GM12878 (cell line): ENCODE data around the gene YEATS2. TPM values are rescaled to one million over a fixed set of nuclear protein-coding genes. Genes with fewer than 3 reads are reported as not detected.
A peak's percentile ranks its signal among the peaks of the same experiment; 100 is the strongest.

Experiments
- ATAC-seq: fragments of 200-7000 bp; cut with Tn5 transposase; 3 replicates; pipeline ENCODE4 v1.9.1; 2020; ENCODE audit warnings: mild to moderate bottlenecking, moderate library complexity
- BruUV-seq: library from RNA; stranded (reverse); fragments of 400-500 nt; replicated peaks from 2 replicates; lab custom pipeline; 2021; lab: Mats Ljungman, UMichigan
- CTCF ChIA-PET: fragments of 300-600 bp; sonication (Branson Sonifier 250); formaldehyde crosslinking; extraction: SDS; loops from one replicate; lab custom pipeline; 2021; ENCODE audit warnings: inconsistent platforms; lab: Yijun Ruan, JAX
- POLR2A ChIA-PET: fragments of 350-600 bp; formaldehyde crosslinking; extraction: SDS; loops from one replicate; lab custom pipeline; 2021; ENCODE audit warnings: inconsistent platforms; lab: Charles Lee
- RAD21 ChIA-PET: fragments of 300-600 bp; sonication (Branson Sonifier 250); formaldehyde crosslinking; loops from one replicate; lab custom pipeline; 2023; ENCODE audit warnings: antibody characterized with exemption; ENCODE audit not compliant: unreplicated experiment; lab: Charles Lee
- SMC1A ChIA-PET: fragments of 300-600 bp; sonication (Branson Sonifier 250); formaldehyde crosslinking; loops from one replicate; lab custom pipeline; 2023; ENCODE audit not compliant: unreplicated experiment, uncharacterized antibody; lab: Charles Lee
- DNase-seq: peaks from one replicate; pipeline ENCODE4 v3.0.0-alpha.2; 2011; ENCODE audit warnings: low read depth, low spot score
- FAIRE-seq: peaks from 3 replicates; lab custom pipeline; 2011; peaks lifted over from hg19 to GRCh38; lab: Jason Lieb, UNC
- H2AFZ ChIP-seq: 2 replicates; pipeline ENCODE4 v1.6.0; 2011; ENCODE audit warnings: low read depth, low read length, control low read depth; ENCODE audit not compliant: control insufficient read depth
- H3K27ac ChIP-seq: 2 replicates; pipeline ENCODE4 v1.5.1; 2011; ENCODE audit warnings: control low read depth; ENCODE audit not compliant: control insufficient read depth, insufficient read depth
- H3K27me3 ChIP-seq, 2 experiments: replicated peaks in 1 of 2; 2 replicates each; pipeline versions ENCODE4 v1.6.0 to v1.6.1; 2011; ENCODE audit warnings: low read length in 1 of 2; ENCODE audit not compliant: control insufficient read depth in 2 of 2, insufficient read depth in 2 of 2
- H3K36me3 ChIP-seq, 2 experiments: 2 replicates each; pipeline ENCODE4 v1.5.1; 2011; ENCODE audit warnings: low read length in 1 of 2; ENCODE audit not compliant: control insufficient read depth in 2 of 2, insufficient read depth in 2 of 2
- H3K4me1 ChIP-seq: 2 replicates; pipeline ENCODE4 v1.6.1; 2011; ENCODE audit warnings: mild to moderate bottlenecking, low read length, moderate library complexity, mixed read lengths; ENCODE audit not compliant: control insufficient read depth, insufficient read depth
- H3K4me2 ChIP-seq: 2 replicates; pipeline ENCODE4 v1.6.0; 2011; ENCODE audit warnings: control low read depth; ENCODE audit not compliant: control insufficient read depth, insufficient read depth
- H3K4me3 ChIP-seq: fragments of 200-600 bp; sonication (generic); 2 replicates; pipeline ENCODE4 v1.5.1; 2016
- H3K79me2 ChIP-seq: 2 replicates; pipeline ENCODE4 v1.6.0; 2011; ENCODE audit warnings: low read length; ENCODE audit not compliant: control insufficient read depth, insufficient read depth
- H3K9ac ChIP-seq: 2 replicates; pipeline ENCODE4 v1.8.0; 2011; ENCODE audit warnings: low read length, control low read depth, mixed read lengths; ENCODE audit not compliant: control insufficient read depth, insufficient read depth
- H3K9me3 ChIP-seq: replicated peaks from 3 replicates; pipeline ENCODE4 v1.5.1; 2011; ENCODE audit warnings: mild to moderate bottlenecking, low read length; ENCODE audit not compliant: control insufficient read depth, insufficient read depth
- H4K20me1 ChIP-seq: 2 replicates; pipeline ENCODE4 v1.6.0; 2011; ENCODE audit not compliant: control insufficient read depth, insufficient read depth
- ATF2 ChIP-seq: IDR thresholded peaks from 2 replicates; pipeline ENCODE4 v1.6.1; 2012; ENCODE audit warnings: low read length, inconsistent platforms
- BHLHE40 ChIP-seq, 2 experiments: fragments of 450-650 bp in 1 of 2; IDR thresholded peaks; 2 replicates each; pipeline ENCODE4 v1.6.1; 2011 to 2017; ENCODE audit warnings: low read depth in 2 of 2, borderline replicate concordance in 1 of 2, improper control_type of control experiment in 1 of 2, low read length in 1 of 2, mild to moderate bottlenecking in 1 of 2
- CTCF ChIP-seq, 3 experiments: IDR thresholded peaks in 2 of 3; conservative IDR thresholded peaks in 1 of 3; 2 replicates each; pipeline ENCODE4 v1.5.1; 2011; ENCODE audit warnings: low read depth in 3 of 3, low read length in 3 of 3, mild to moderate bottlenecking in 3 of 3, control low read depth in 2 of 3, moderate library complexity in 2 of 3, inconsistent platforms in 1 of 3, mixed read lengths in 1 of 3; ENCODE audit not compliant: control insufficient read depth in 2 of 3, insufficient read depth in 1 of 3; ENCODE audit errors: extremely low read depth in 1 of 3
- EGR1 ChIP-seq, 2 experiments: IDR thresholded peaks; 1 replicate in 1 of 2; 2 replicates in 1 of 2; pipeline ENCODE4 v1.6.1; 2011 to 2012; ENCODE audit warnings: low read depth in 2 of 2, low read length in 2 of 2, borderline replicate concordance in 1 of 2, mild to moderate bottlenecking in 1 of 2, moderate library complexity in 1 of 2
- HDAC2 ChIP-seq: fragments of 200-600 bp; sonication (generic); IDR thresholded peaks from 2 replicates; pipeline ENCODE4 v1.6.1; 2017
- RAD21 ChIP-seq: IDR thresholded peaks from 2 replicates; pipeline ENCODE4 v1.6.1; 2011; ENCODE audit warnings: mild to moderate bottlenecking, low read depth, low read length, moderate library complexity; ENCODE audit not compliant: insufficient read depth
- SMC3 ChIP-seq: IDR thresholded peaks from 2 replicates; pipeline ENCODE4 v1.6.1; 2011; ENCODE audit warnings: low read length, improper control_type of control experiment, borderline replicate concordance
- YY1 ChIP-seq: IDR thresholded peaks from 2 replicates; pipeline ENCODE4 v1.6.1; 2011; ENCODE audit warnings: low read depth, mild to moderate bottlenecking, low read length
- WGBS: methylation state at CpG from one replicate; pipeline ENCODE4 v1.1.6; 2016; ENCODE audit warnings: low lambda C conversion rate; ENCODE audit not compliant: insufficient replicate concordance, insufficient coverage; ENCODE audit errors: missing lambda C conversion rate; 5-methylcytosine and 5-hydroxymethylcytosine counted together
- in situ Hi-C: fragments of 300-500 bp; cut with MboI; formaldehyde crosslinking; loops from 9 replicates; pipeline ENCODE4 v1.14.3; 2018; ENCODE audit warnings: mixed read lengths
- intact Hi-C: fragments of 100-400 bp; cut with micrococcal nuclease; formaldehyde crosslinking; loops from one replicate; pipeline ENCODE4 v1.14.2; 2022; ENCODE audit not compliant: unreplicated experiment
- polyA plus RNA-seq, 11 experiments: library from polyadenylated mRNA; depleted of rRNA in 4 of 11; unstranded in 6 of 11; stranded (reverse) in 5 of 11; fragments of >200 nt; fragmentation: Nextera tagmentation in 4 of 11; fragmentation: Illumina TruSeq in 1 of 11; extraction: Ambion mirVana in 4 of 11; extraction: Trizol in 1 of 11; gene quantifications; 1 replicate in 1 of 11; 2 replicates in 10 of 11; pipeline versions ENCODE4 v1.2.1 to v1.2.3, GENCODE V29; 2011 to 2016; ENCODE audit warnings: inconsistent platforms in 2 of 11, missing spikeins in 2 of 11, low read depth in 1 of 11
- total RNA-seq, 4 experiments: library from RNA; depleted of rRNA in 3 of 4; stranded (reverse); fragments of >200 nt in 3 of 4; fragmentation: Illumina TruSeq in 1 of 4; extraction: Trizol in 1 of 4; gene quantifications; 2 replicates each; pipeline versions ENCODE4 v1.2.1 to v1.2.3, GENCODE V29; 2013 to 2021

Gene YEATS2
- total and polyA plus RNA-seq, 10 of the 15 experiments (the other 5 are each of a cell fraction or from before 2014, with no cell fraction given), result 1.9 to 65.3 (median 25.8) TPM

GRCh38 chr3:183825456-183826161 is 128.0 kb downstream of the YEATS2 start, which contains the start of gene MAP6D1:
Gene MAP6D1 (minus strand): TSS chr3:183825577. CDS start chr3:183825547, 30 bp downstream.
- POLR2A ChIA-PET, result no interaction called here
- Histone ChIP-seq H2AFZ (peak within 1 kb of the TSS; percentile 63), H3K27me3 (no peaks in the 10 kb centered on the region), H3K4me2 (peak within 1 kb of the TSS; percentile 96), H4K20me1 (no peaks in the 10 kb centered on the region), H3K27ac (no peak within 1 kb of the TSS), H3K4me1 (peaks cover 10% of the 10 kb centered on the region), H3K79me2 (no peaks in the 10 kb centered on the region), H3K9me3 (no peaks in the 10 kb centered on the region), H3K36me3 (peaks cover 0 to 7% of the 10 kb centered on the region in 2 experiments; a peak in 2 of 4 replicates), H3K4me3 (peak within 1 kb of the TSS; percentile 66; the same call in 1 of the 2 replicates), H3K9ac (no peak within 1 kb of the TSS; the same call in 1 of the 2 replicates)
- 41% methylated on average over 29 of the region's 69 CpGs for WGBS
- CTCF ChIA-PET, result interaction anchor here (0.6 to 1.4 kb wide), 2 partner anchors 59 to 117 kb away, joined by 4 to 5 read pairs; partner anchors contain the start of gene PARL
- intact Hi-C loops (no loop called here), in situ Hi-C loops (no loop called here)
- FAIRE-seq (no peak), DNase-seq (no peak), ATAC-seq (peak; percentile 60)
- 0 out of 2 replicates have a peak, but pooled peaks have one; percentile 18 for TF ChIP-seq YY1
- peak; percentile 32; the same call in 1 of the 2 replicates for TF ChIP-seq SMC3
- TF ChIP-seq HDAC2, result no peak
- TF ChIP-seq RAD21, result peak; percentile 14; the same call in 1 of the 2 replicates
- peak; percentile 28 to 66; a peak in 2 of 4 replicates for TF ChIP-seq BHLHE40 (IDR thresholded peaks at IDR 0.05; ENCODE audit: borderline replicate concordance in 1 of 2, low read depth in 2 of 2, low read length in 1 of 2)
- peak; percentile 20 to 41 (median 26); a peak in 4 of 6 replicates for TF ChIP-seq CTCF (IDR thresholded peaks at IDR 0.05 in 2 of 3, conservative IDR thresholded peaks at IDR 0.05 in 1 of 3; ENCODE audit: control insufficient read depth in 2 of 3, extremely low read depth in 1 of 3, insufficient read depth in 1 of 3, low read depth in 3 of 3, low read length in 3 of 3)
- TF ChIP-seq ATF2, result no peak
- TF ChIP-seq EGR1 (IDR thresholded peaks at IDR 0.05; ENCODE audit: borderline replicate concordance in 1 of 2, low read depth in 2 of 2, low read length in 2 of 2), result peak in 1 of 2 experiments; percentile 63; a peak in 1 of 3 replicates
- SMC1A ChIA-PET, result no interaction called here
- RAD21 ChIA-PET, result no interaction called here
- no TSS peak for BruUV-seq
